ENCODE results near the gene BRD7.

DNA sequence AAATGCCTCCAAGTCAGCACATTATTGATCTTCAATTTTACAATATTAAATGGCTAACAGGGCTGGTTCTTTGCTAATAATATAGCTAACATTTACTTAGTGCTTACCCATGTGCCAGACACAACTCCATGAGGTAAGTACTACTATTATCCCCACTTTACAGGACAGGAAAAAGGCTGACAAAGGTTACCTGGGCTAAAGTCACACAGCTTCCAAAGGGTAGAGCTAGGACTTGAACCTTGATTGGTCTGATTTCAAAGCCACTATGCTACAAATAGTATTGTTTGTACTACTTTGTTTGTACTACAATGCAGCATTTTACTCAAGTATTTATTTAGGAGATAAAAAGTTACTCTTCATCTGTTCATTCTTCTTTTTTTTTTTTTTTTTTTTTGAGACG, 31.9 kb downstream of the BRD7 start:
- TF ChIP-seq, protein P1, sequence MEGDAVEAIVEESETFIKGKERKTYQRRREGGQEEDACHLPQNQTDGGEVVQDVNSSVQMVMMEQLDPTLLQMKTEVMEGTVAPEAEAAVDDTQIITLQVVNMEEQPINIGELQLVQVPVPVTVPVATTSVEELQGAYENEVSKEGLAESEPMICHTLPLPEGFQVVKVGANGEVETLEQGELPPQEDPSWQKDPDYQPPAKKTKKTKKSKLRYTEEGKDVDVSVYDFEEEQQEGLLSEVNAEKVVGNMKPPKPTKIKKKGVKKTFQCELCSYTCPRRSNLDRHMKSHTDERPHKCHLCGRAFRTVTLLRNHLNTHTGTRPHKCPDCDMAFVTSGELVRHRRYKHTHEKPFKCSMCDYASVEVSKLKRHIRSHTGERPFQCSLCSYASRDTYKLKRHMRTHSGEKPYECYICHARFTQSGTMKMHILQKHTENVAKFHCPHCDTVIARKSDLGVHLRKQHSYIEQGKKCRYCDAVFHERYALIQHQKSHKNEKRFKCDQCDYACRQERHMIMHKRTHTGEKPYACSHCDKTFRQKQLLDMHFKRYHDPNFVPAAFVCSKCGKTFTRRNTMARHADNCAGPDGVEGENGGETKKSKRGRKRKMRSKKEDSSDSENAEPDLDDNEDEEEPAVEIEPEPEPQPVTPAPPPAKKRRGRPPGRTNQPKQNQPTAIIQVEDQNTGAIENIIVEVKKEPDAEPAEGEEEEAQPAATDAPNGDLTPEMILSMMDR (IDR thresholded peaks at IDR 0.05) = no peak
- no peak for TF ChIP-seq POLR2A (IDR thresholded peaks at IDR 0.05)

Measured in testis (tissue), 2 donors.